CD14-positive monocyte (primary cell): ENCODE measurements around the gene RIMBP3B. TPM values are rescaled to one million over a fixed set of nuclear protein-coding genes. Genes with fewer than 3 reads are reported as not detected.
"Not testable (repeated sequence)": the region's sequence is repeated elsewhere in the genome, so short reads cannot be mapped to it uniquely, and the experiment has no call there.

Experiments used
- DNase-seq, 3 donors: peaks; one replicate each; pipeline ENCODE4 v3.0.0-alpha.2; 2011 to 2022
- H2AFZ ChIP-seq: 2 replicates; pipeline ENCODE4 v1.6.0; 2012; ENCODE audit warnings: mild to moderate bottlenecking, low read depth, low read length, inconsistent platforms; ENCODE audit not compliant: insufficient read depth, poor library complexity, severe bottlenecking
- H3K27ac ChIP-seq, 2 donors: 1 replicate in 1 of 2; 2 replicates in 1 of 2; pipeline ENCODE4 v1.5.1; 2012 to 2013; ENCODE audit warnings: low read length in 2 of 2, control low read depth in 1 of 2, inconsistent platforms in 1 of 2, low read depth in 1 of 2, mild to moderate bottlenecking in 1 of 2
- H3K27me3 ChIP-seq, 2 donors: one replicate each; pipeline versions ENCODE4 v1.6.0 to v1.6.1; 2011 to 2013; ENCODE audit warnings: low read length in 2 of 2; ENCODE audit not compliant: control insufficient read depth in 2 of 2, insufficient read depth in 2 of 2
- H3K36me3 ChIP-seq, 2 donors: replicated peaks in 1 of 2; 1 replicate in 1 of 2; 2 replicates in 1 of 2; pipeline versions ENCODE4 v1.5.1 to v1.6.1; 2012 to 2013; ENCODE audit warnings: low read length in 2 of 2, control low read depth in 1 of 2, inconsistent platforms in 1 of 2, mild to moderate bottlenecking in 1 of 2; ENCODE audit not compliant: insufficient read depth in 2 of 2, control insufficient read depth in 1 of 2
- H3K4me1 ChIP-seq, 2 donors: 1 replicate in 1 of 2; 2 replicates in 1 of 2; pipeline versions ENCODE4 v1.5.1 to v1.6.1; 2012 to 2013; ENCODE audit warnings: low read length in 2 of 2, control low read depth in 1 of 2, inconsistent platforms in 1 of 2, mild to moderate bottlenecking in 1 of 2, moderate library complexity in 1 of 2; ENCODE audit not compliant: insufficient read depth in 2 of 2, control insufficient read depth in 1 of 2
- H3K4me2 ChIP-seq: replicated peaks from 2 replicates; pipeline ENCODE3; 2012; ENCODE audit warnings: low read length, moderate library complexity, mild to moderate bottlenecking; ENCODE audit not compliant: poor library complexity, severe bottlenecking; ENCODE audit errors: extremely low read depth
- H3K4me3 ChIP-seq, 3 experiments: fragments of 200-600 bp in 1 of 3; sonication (generic) in 1 of 3; replicated peaks in 1 of 3; 1 replicate in 2 of 3; 2 replicates in 1 of 3; pipeline ENCODE4 v1.5.1; 2011 to 2013; ENCODE audit warnings: low read length in 3 of 3, mild to moderate bottlenecking in 3 of 3, control low read depth in 2 of 3, low read depth in 2 of 3, inconsistent platforms in 1 of 3, moderate library complexity in 1 of 3
- H3K79me2 ChIP-seq: 2 replicates; pipeline ENCODE4 v1.6.0; 2012; ENCODE audit warnings: mild to moderate bottlenecking, control low read depth, inconsistent platforms, low read length, moderate library complexity; ENCODE audit not compliant: insufficient read depth
- H3K9ac ChIP-seq: 2 replicates; pipeline ENCODE4 v1.6.0; 2017; ENCODE audit warnings: low read length, mild to moderate bottlenecking; ENCODE audit not compliant: insufficient read depth, poor library complexity, severe bottlenecking
- H3K9me3 ChIP-seq, 2 donors: replicated peaks in 1 of 2; 1 replicate in 1 of 2; 2 replicates in 1 of 2; pipeline versions ENCODE4 v1.5.1 to v1.6.1; 2012 to 2013; ENCODE audit warnings: low read length in 2 of 2, control low read depth in 1 of 2; ENCODE audit not compliant: control insufficient read depth in 1 of 2, insufficient read depth in 1 of 2
- H4K20me1 ChIP-seq: 2 replicates; pipeline ENCODE4 v1.6.0; 2012; ENCODE audit warnings: mild to moderate bottlenecking, low read length, control low read depth, moderate library complexity; ENCODE audit not compliant: insufficient read depth
- H3K27ac Mint-ChIP-seq, 7 donors: one replicate each; pipeline ENCODE4 v1.8.0; 2020; ENCODE audit warnings: mild to moderate bottlenecking in 7 of 7, mixed read lengths in 7 of 7, moderate library complexity in 6 of 7, inconsistent platforms in 2 of 7
- H3K27me3 Mint-ChIP-seq, 3 donors: one replicate each; pipeline ENCODE4 v1.8.0; 2021 to 2022; ENCODE audit warnings: low read depth in 3 of 3, mild to moderate bottlenecking in 3 of 3, mixed read lengths in 3 of 3, moderate library complexity in 3 of 3, inconsistent platforms in 1 of 3
- H3K36me3 Mint-ChIP-seq, 2 donors: one replicate each; pipeline ENCODE4 v1.8.0; 2020; ENCODE audit warnings: mixed read lengths in 2 of 2, inconsistent platforms in 1 of 2, mild to moderate bottlenecking in 1 of 2
- H3K4me1 Mint-ChIP-seq: one replicate; pipeline ENCODE4 v1.8.0; 2020; ENCODE audit warnings: mild to moderate bottlenecking, mixed read lengths
- H3K4me3 Mint-ChIP-seq, 2 donors: one replicate each; pipeline ENCODE4 v1.8.0; 2020; ENCODE audit warnings: mild to moderate bottlenecking in 2 of 2, mixed read lengths in 2 of 2, moderate library complexity in 1 of 2
- H3K9me3 Mint-ChIP-seq, 7 donors: one replicate each; pipeline ENCODE4 v1.8.0; 2020 to 2022; ENCODE audit warnings: mixed read lengths in 7 of 7, mild to moderate bottlenecking in 6 of 7, moderate library complexity in 6 of 7, inconsistent platforms in 2 of 7
- WGBS: methylation state at CpG from one replicate; pipeline ENCODE4 v1.1.5; 2013; ENCODE audit warnings: missing lambda C conversion rate; ENCODE audit not compliant: insufficient coverage; 5-methylcytosine and 5-hydroxymethylcytosine counted together
- intact Hi-C, 2 donors: fragments of 100-400 bp; cut with micrococcal nuclease; formaldehyde crosslinking; loops; one replicate each; pipeline versions ENCODE4 v1.15.0 to v1.15.1; 2023
- polyA plus RNA-seq, 3 donors: library from polyadenylated mRNA; depleted of rRNA in 1 of 3; unstranded in 2 of 3; stranded (reverse) in 1 of 3; fragments of 300-500 nt in 2 of 3; fragments of >200 nt in 1 of 3; fragmentation: Illumina TruSeq in 2 of 3; gene quantifications; 1 replicate in 2 of 3; 2 replicates in 1 of 3; pipeline ENCODE4 v1.2.3, GENCODE V29; 2012 to 2021

The RIMBP3B gene
- polyA plus RNA-seq, 3 donors = 0.09 to 0.17 TPM; not detected in 1

- not testable (repeated sequence) for H3K27me3 Mint-ChIP-seq
Observed at GRCh38 chr22:21434378-21435233, 51.1 kb downstream of the RIMBP3B start.

GRCh38 chr22:21435998-21436810 lies 52.7 kb downstream of the RIMBP3B start:
- H4K20me1 ChIP-seq, H3K27me3 ChIP-seq, H3K27ac Mint-ChIP-seq, DNase-seq, H3K9me3 ChIP-seq, H3K9ac ChIP-seq, H2AFZ ChIP-seq, intact Hi-C loops, H3K4me2 ChIP-seq, H3K9me3 Mint-ChIP-seq, H3K4me3 ChIP-seq, H3K27ac ChIP-seq, H3K79me2 ChIP-seq, H3K36me3 ChIP-seq, H3K27me3 Mint-ChIP-seq, H3K4me1 Mint-ChIP-seq, H3K36me3 Mint-ChIP-seq, H3K4me1 ChIP-seq, H3K4me3 Mint-ChIP-seq: not testable (repeated sequence)
- WGBS = no CpG with 5 or more reads among the region's 12 CpGs

More at GRCh38 chr22:21434378-21435233, 51.1 kb downstream of the RIMBP3B start:
- intact Hi-C loops, H2AFZ ChIP-seq, H3K79me2 ChIP-seq, H3K27ac ChIP-seq, H3K9ac ChIP-seq, H3K36me3 Mint-ChIP-seq, H3K4me3 Mint-ChIP-seq, H3K4me2 ChIP-seq, H3K27me3 ChIP-seq, H3K4me1 ChIP-seq, DNase-seq, H3K36me3 ChIP-seq, H3K9me3 Mint-ChIP-seq, H3K27ac Mint-ChIP-seq, H3K4me1 Mint-ChIP-seq, H3K4me3 ChIP-seq, H3K9me3 ChIP-seq, H4K20me1 ChIP-seq: not testable (repeated sequence)
- WGBS = no CpG with 5 or more reads among the region's 15 CpGs

GRCh38 chr22:21438013-21438412 lies 54.5 kb downstream of the RIMBP3B start:
- H3K27me3 ChIP-seq, H3K4me1 Mint-ChIP-seq, H3K4me2 ChIP-seq, H3K27me3 Mint-ChIP-seq, H3K36me3 ChIP-seq, H3K9ac ChIP-seq, H3K4me3 ChIP-seq, H3K27ac ChIP-seq, H2AFZ ChIP-seq, DNase-seq, H3K36me3 Mint-ChIP-seq, H3K79me2 ChIP-seq, H3K4me3 Mint-ChIP-seq, H4K20me1 ChIP-seq, H3K4me1 ChIP-seq, H3K9me3 Mint-ChIP-seq, H3K9me3 ChIP-seq, intact Hi-C loops: not testable (repeated sequence)
- no CpG with 5 or more reads among the region's 6 CpGs for WGBS
- peak overlapping the region in 1 of 7 donors; percentile 35 for H3K27ac Mint-ChIP-seq
